SKM-1 treated with dmso at 0.1 percent for 144 hours (cell line): ENCODE results near the gene ST7.
A peak's percentile ranks its signal among the peaks of the same experiment; 100 is the strongest.

Experiments
- DNase-seq: peaks from one replicate; lab custom pipeline; 2025; ENCODE audit not compliant: unreplicated experiment; lab: John Stamatoyannopoulos, UW

The ST7 gene

DNA sequence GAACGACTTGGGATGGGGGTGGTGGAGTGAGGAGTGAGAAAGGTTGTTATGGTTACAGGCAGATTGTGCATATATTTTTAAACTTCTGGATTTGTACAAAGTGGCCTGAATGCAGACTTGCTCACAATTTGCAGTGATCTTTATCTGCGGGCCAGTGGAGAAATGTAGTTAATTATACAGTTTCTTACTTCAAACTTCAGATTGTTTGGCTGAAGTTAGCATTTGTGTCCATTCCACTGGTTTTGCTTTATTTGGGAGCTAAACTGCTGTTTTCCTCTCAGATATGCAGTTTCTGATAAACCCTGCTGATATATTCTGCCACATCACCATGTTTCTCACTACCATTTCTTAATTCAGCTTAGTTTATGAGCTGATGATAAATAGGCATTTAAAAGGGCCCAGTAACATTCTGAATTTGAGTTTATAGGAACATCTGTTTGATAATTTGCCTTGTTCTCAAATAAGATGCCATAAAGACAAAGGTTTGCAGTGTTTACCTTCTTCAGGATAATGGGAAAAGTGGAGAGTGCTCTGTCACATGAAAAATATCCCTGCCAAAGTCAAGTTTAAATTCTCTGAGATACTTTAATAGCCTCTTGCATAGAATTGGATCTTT, 170.1 kb downstream of the ST7 start:
- no peak for DNase-seq

DNA sequence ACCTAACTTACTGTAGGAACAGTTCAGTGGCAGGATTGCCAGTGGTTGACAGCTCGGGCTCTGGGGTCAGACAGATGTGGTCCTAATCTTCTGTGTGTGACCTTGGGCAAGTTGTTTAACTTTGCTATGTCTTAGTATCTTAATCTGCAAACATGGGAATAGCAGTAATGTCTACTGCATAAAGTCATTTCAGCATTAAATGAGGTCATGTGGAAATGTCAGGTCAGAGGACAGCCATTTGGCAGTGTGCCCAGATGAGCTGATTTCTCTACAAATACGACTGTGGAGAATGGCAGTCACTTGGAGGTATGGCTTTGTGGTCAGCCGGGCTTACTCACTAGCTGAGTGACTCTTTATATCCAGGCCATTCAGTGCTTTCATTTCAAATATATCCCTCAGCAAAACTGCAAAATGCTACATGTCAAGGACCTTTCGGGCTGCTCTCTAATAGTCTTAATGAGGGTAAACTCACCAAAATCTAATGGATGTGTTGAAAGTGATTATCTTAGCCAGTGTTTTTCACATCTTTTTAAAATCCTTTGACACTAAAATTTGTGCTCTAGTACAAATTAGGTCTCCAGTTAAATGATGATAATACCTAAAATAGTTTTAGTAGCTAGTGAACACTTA, 171.4 kb downstream of the ST7 start:
- DNase-seq = peak; percentile 32

DNA sequence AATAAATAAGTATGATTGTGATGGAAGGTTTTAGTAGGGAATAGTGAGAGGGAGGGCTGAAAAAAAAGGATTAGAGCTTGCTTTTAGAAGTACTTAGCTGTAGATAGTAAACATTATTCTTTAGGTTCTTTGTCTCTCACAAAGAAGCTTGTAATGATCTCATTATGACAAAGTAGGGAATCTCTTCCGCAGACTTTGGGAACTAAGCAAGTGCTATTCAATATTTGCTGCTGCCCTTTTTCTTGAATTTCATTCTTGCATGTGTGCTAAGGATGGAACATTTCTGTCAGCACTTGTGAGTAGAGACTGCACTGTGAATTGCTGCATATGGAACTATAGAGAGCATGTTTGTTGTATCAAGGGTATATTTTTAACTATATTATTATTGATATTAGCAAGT, 173.4 kb downstream of the ST7 start:
- DNase-seq = no peak

DNA sequence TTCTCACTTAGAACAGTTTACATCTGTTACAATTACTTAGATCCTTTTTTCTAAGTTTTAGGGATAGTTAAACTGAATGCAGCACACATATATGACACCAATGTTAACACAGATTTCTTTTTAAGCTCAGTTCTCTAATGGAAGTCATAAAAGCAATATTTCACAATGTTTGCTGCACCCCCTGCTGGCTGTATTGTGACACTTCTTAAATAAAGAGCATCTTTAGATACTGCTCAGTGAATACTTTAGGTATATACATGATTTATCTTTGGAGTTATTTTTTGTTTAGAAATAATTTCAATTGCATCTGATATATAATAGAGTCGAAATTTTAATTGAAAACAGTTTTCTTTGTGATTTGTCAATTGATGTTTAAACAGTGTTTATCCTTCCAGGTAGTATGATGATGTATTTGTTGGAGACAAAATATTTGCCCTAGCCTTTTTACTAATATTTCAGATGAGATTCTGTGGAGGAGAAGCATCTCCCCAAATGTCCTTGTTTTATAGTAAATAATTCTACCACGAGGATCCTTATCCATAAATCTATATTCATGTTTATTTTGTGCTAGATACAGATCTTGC, 174.4 kb downstream of the ST7 start:
- peak; percentile 26 for DNase-seq

DNA sequence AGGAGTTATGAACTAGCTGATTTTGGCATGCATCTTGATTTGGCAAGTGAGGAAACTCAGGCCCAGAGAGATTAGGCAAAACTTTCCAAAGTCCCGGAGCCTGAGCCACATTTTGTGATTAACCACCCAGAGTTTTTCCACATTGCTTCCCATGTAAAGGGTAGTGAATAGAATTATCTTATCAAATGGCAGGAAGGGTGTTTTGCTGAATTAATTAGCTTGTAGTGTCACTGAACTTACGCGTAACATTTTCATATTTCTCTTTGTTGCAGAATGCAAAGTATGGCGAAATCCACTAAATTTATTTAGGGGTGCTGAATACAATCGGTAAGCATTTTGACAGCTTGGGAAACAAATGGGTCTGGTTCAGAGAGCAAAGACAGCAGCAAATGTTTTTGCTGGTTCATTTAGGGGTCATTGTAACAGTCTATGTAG, 176.2 kb downstream of the ST7 start:
- DNase-seq = no peak

DNA sequence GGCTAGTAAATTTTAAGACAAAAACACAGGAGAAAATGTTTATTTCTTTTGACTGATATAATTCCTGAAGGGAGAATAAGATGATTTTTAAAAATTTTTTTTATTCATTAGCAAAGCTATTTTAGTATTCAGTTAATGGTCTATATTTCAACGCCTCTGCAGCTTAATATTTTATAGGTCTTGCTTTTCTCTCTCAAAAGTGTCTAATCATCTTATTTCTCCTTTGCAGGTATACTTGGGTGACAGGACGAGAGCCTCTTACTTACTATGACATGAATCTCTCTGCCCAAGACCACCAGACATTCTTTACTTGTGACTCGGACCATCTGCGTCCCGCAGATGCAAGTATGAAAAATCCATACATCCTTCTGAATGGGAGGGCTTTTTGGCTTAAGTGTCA, 177.0 kb downstream of the ST7 start:
- DNase-seq = no peak

DNA sequence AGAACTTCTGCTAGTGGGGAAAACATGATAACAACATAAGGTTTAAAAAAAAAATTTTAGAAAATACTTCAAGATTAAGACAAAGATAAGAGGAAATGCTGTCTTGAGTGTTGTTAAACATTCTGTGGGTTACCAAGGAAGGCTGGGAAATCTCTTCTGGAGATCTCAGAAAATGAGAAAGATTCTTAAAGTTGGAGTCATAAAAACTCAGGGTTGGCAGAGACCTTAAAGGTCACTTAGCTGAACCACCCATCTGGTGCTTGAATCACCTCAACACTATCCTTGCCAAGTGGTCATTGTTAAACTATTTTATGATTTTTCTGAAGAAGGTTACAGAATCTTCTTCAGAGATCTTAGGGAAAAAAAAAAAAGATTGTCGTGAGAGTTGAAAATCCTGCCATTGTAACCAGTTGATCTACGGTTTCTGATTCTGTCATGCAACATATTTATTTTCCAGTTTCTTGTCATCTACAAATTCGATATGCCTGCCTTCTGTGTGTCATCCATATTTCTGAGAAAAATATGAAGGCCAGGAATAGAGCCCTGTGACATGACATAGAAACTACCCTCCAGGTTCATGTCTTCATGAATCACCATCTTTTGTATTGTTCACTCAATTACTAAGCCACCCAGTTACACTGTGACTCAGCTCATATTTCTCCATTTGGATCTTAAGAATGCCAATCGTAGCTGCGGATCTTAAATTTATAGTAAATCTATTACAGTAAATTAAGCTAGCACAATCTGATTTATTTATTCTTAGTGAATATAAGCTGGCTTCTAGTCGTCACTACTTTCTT, 179.2 kb downstream of the ST7 start:
- DNase-seq = no peak

DNA sequence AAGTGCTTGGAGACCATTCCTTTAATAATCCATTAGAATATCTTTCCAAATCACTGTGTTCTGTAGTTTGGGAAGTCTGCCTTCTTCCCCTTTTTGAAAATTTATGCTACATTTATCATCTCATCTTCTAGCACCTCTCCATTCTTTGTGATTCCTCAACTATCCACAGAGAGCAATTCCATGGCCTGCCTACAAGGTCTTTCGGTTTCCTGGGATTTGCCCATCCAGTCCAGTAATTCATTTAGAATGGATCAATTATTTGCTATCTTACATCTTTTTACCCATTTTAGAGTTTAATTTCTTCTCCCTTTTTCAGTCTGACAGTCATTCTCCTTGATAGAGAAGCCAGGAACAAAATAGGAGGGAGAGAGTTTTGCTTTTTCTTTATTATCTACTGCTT, 179.8 kb downstream of the ST7 start:
- no peak for DNase-seq

DNA sequence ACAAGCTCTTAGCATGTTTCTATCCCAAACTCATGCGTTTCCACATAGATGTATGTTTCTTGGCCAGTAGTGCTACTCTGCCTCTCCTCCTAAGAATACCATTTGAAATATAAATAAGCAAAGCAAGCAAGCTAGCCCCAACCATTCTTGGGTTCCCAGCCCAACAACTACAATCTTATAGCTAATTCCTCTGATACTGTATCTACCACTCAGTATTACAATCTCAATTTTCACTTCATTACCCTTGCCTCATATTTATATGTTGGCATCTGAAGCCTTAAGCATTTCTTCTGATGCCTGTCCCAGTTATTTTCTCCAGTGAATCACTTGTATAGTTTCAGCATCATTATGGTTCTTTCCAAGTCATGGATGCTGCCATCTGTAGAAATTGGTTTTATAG, 181.1 kb downstream of the ST7 start:
- DNase-seq = no peak

DNA sequence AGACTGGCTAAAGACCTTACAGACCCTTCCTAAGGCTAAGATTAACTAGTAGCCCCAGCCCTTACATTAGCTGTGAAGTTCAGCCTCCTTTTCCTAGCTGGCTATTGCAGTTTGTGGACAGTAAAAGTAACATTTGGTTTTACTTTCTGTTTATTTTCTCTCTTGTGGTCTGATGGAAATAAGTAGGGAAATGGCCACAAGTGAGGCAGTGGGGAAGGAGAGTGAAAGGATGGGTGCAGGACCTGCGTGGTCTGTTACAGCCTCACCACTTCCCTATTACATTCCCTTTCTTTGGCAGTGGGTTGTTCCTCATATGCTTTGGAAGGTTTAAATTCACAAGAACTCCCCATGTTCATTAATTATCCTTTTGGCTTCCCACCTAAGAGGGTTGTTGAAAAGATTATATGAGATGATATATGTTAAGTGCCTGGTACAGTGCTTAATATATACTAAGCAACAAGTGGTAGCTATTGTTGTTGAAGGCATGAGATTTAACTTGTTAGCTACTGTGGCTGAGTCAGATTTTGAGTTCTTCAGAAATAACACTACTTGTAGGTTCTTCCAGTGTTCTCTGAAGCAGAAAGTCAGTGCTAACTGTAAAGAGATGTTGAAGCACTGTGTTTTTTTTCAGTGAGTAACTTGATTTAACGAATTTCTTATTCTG, 181.7 kb downstream of the ST7 start:
- peak; percentile 46 for DNase-seq

DNA sequence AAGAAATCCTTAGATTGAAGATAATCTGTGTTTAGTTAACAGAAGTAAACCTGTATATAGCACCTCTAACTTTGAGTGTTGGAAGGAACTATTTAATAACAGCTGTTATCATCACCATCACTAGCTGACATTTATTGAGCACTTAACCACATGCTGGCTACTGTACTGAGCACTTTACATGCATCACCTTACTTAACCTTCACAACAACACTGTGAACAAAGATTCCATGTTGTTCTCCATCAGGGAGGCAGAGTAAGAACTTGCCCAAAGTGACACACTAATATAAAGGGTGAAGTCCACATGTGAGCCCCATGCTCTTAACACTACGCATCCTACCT, 182.2 kb downstream of the ST7 start:
- no peak for DNase-seq

DNA sequence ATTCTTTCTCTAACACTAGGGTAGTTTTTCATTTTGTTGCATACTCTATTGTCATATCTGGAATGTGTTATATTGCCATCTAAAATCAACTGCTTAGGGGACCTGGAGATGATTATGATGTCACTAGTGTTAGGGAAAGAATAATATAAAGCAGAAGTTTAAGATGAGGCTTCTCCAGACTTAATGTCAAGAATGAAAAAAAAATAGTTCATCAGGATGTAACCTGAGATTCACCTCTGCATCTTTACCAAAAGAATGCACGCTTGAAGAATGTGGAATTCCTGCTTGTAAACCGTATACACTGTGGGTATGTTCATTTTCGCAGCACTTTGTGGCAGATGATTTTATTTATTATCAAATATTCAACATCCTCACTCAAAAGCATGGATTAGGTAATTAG, 184.6 kb downstream of the ST7 start:
- DNase-seq = no peak

DNA sequence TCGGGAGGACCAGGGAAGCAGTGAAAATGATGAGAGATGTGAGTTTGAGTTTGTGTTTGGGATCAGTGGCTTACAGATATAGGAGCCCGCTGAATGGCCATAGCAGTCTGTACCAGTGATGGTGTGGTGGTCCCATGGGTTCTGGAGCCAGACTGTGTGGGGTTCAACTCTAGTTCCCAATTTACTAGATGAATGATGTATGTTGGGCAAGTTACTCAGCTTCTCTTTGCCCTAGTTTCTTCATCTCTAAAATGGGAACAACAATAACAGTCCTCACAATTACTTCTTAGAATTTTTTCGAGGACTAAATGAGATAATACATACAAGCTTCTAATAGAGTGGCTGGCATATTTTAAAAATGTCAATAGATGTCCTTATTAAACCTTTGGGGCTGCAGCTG, 185.2 kb downstream of the ST7 start:
- DNase-seq = no peak

DNA sequence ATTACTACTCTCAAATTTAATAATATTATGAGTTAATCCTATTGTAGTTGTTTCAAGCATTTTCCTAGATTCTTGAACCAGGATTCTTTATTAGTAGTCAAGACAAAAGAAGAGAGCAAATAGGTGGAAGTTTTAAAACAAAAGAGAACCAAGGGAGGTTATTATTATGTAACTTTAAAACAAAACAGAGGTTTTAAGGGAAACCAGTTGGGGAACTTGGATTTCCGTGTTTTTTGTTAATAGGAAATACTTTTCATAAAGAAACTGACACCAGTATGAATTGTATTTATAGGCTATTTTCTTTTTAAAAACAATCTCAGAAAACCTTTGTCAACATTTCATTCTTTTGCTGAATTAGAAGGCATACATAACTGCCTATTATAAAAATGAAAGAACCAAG, 185.7 kb downstream of the ST7 start:
- no peak for DNase-seq

DNA sequence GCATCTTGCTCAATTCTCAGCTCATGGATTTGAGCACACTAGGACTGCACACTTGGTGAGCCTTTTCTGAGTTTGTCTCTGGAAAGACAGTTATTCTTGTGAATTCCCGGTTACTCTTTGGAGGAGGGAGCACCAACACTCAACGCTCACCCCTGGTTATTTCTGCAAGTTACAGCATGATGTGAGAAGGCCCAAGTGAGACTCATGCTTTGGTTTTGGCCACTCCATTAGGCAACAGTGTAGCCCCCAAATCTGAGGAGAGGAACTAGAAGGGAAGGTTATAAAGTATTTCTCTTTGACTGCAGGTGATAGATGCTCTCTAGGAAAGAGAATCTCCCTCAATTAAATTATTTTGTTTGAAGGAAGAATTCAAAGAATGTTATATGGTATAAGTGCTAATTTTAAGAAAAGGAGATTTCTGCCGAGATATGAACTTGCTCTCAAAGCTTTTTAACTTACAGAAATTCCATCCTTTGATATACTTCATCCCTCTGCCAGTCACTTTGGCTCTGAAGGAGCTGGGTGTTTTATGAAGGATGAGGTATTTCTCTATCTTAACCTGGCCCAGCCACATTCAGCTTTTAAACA, 186.2 kb downstream of the ST7 start:
- DNase-seq = no peak

DNA sequence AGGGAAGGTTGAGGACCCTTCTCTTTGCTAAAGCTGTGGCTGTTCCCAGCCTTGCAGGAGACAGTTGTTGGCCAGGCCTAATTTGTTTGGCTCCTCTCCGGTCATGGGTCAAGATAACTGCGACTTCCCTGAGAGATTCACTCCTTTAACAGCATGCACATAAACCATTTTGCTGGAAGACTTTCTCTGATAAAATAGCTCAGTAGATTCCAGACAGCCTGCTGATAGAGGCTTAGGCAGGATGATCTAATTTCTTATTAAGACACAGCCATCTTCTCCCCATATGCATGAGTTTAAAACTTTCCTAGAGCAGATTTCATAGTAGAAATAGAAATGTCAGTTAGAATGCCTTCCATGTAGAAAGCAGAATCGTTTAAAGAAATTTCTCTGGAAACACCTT, 187.6 kb downstream of the ST7 start:
- no peak for DNase-seq

DNA sequence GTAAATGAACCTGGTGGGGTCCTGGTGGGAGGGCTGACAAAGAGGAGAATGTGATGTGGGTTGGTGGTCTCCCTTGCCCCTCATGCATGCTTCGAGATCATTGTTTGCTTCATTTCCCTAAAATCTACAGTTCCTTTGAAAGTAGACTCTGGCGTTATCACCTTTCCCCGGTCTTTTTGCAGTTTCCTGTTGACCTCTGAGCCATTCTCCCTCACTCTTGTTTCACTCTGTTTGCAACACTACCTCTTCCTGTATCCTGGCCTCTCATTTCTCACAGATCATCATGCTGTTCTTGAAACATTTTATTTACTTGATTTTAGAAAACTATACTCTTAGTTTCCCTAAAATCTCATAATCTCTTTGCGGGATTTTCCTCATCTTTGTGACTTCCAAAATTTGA, 189.8 kb downstream of the ST7 start:
- DNase-seq = peak; percentile 4

DNA sequence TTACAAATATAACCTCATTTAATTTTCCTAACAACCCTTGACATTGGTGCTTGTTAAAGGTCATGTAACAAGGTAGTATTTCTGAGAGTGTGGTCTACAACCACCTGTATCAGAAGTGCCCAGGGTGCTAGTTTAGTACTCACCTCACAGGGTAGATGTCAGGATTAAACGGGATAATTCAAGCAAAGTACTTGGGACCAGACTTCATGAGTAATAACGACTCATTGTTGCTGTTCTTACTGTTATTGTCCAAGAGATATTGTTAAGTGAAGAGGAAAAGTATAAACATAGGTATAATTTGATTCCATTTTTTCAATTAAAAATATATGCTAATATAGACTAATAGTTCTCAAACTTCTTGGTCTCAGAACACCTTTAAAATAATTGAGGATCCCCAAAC, 190.3 kb downstream of the ST7 start:
- no peak for DNase-seq

DNA sequence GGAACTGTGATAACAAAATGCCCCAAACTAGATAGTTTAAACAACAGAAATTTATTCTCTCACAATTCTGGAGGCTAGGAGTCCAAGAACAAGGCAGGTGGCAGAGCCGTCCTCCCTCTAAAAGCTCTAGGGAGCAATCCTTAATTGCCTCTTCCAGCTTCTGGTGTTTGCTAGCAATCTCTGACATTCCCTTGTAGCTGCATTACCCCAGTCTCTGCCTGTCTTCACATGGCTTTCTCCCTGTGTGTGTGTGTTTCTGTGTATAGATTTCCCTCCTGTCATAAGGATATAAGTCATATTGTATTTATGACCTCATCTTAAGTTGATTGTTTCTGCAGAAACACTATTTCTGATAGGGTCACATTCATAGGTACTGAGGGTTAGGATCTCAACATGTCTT, 192.0 kb downstream of the ST7 start:
- DNase-seq = no peak

DNA sequence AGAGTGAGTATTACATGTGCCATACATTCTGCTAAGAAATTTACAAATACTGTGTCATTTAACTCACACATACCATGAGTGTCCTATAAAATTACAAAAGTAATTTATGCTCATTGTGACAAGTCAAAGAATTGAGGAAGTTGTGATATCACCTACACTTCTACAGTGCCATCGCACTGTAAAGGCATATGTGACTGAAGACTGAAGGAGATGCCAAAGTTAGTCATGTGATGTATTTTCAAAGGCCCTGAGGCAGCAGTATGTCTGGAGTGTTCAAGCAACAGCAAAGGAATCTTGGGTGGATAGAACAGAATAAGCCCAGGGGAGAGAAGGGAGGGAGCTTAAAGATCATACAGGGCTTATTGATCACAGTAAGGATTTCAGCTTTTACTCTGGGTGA, 192.8 kb downstream of the ST7 start:
- DNase-seq = no peak

DNA sequence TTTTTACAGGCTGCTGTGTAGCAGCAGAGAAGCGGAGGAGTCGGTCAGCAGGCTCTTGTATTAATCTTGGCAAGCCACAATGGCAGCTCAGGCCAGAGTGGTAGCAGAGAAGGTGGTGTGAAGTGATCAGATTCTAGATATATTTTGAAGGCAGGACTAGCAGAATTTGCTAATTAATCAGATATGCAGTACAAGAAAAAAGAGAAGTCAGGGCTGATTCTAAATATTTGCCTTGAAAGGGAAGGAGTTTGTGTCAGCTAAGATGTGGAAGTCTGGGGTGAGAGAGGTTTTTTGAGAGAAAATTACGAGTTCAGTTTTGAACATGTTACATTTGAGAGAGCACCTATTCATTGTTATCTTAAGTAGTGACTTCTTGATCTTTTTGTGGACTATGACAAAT, 193.2 kb downstream of the ST7 start:
- no peak for DNase-seq
